ENCODE data around the gene PROZ.

Gene PROZ

GRCh38 chr13:113167155-113167554, 8.7 kb downstream of the PROZ start:
- H3K4me3 ChIP-seq (ENCODE audit: low read length), result no peak overlapping the region
- no peak for TF ChIP-seq CTCF (conservative IDR thresholded peaks at IDR 0.05; ENCODE audit: low read length)
- no peak for DNase-seq (ENCODE audit: low read depth)

GRCh38 chr13:113167575-113167974, 9.1 kb downstream of the PROZ start:
- H3K4me3 ChIP-seq (ENCODE audit: low read length), result no peak overlapping the region
- no peak for TF ChIP-seq CTCF (conservative IDR thresholded peaks at IDR 0.05; ENCODE audit: low read length)
- no peak for DNase-seq (ENCODE audit: low read depth)

GRCh38 chr13:113168211-113168610, 9.8 kb downstream of the PROZ start:
- H3K4me3 ChIP-seq (ENCODE audit: low read length), result no peak overlapping the region
- no peak for TF ChIP-seq CTCF (conservative IDR thresholded peaks at IDR 0.05; ENCODE audit: low read length)

GRCh38 chr13:113169277-113170272, 11.1 kb downstream of the PROZ start:
- DNase-seq (ENCODE audit: low read depth), result no peak
- no peak overlapping the region for H3K4me3 ChIP-seq (ENCODE audit: low read length)
- no peak for TF ChIP-seq CTCF (conservative IDR thresholded peaks at IDR 0.05; ENCODE audit: low read length)

More at GRCh38 chr13:113168211-113168610, 9.8 kb downstream of the PROZ start:
- no peak for DNase-seq (ENCODE audit: low read depth)

- DNase-seq (ENCODE audit: low read depth), result no peak
- H3K4me3 ChIP-seq (ENCODE audit: low read length), result no peak overlapping the region
- no peak for TF ChIP-seq CTCF (conservative IDR thresholded peaks at IDR 0.05; ENCODE audit: low read length)
These were observed 12.1 kb downstream of the PROZ start for GRCh38 chr13:113170511-113170910.

- H3K4me3 ChIP-seq (ENCODE audit: low read length), result no peak overlapping the region
- no peak for TF ChIP-seq CTCF (conservative IDR thresholded peaks at IDR 0.05; ENCODE audit: low read length)
- no peak for DNase-seq (ENCODE audit: low read depth)
These were observed 13.0 kb downstream of the PROZ start for GRCh38 chr13:113171250-113172125.

Data from AG10803 (cell line).